ENCODE data around the gene PDE2A. TPM values are rescaled to one million over a fixed set of nuclear protein-coding genes. Genes with fewer than 3 reads are reported as not detected.

Gene PDE2A
- total and polyA plus RNA-seq, 2 donors from 2014 or later = 12.6 to 42.0 TPM

GRCh38 chr11:72705442-72706365 lies 31.5 kb upstream of the PDE2A start:
- Histone ChIP-seq H3K4me1 (ENCODE audit: control insufficient read depth in 2 of 3, insufficient read depth in 2 of 3, low read depth in 1 of 3, low read length in 3 of 3) (peaks cover 0 to 3% (median 0%) of the 10 kb centered on the region in 3 donors), H3K27ac (ENCODE audit: low read depth in 2 of 2, low read length in 2 of 2) (no peak overlapping the region), H3K9me3 (ENCODE audit: control insufficient read depth in 2 of 3, insufficient read depth in 1 of 3, low read length in 3 of 3) (no peaks in the 10 kb centered on the region), H3K4me3 (ENCODE audit: low read length in 3 of 3) (no peak overlapping the region), H3K27me3 (ENCODE audit: control insufficient read depth, insufficient read depth, low read length) (no peaks in the 10 kb centered on the region), H3K9ac (ENCODE audit: low read length in 3 of 3) (no peak overlapping the region), H3K36me3 (ENCODE audit: control insufficient read depth in 2 of 3, insufficient read depth in 3 of 3, low read length in 3 of 3) (peaks cover 0 to 44% (median 37%) of the 10 kb centered on the region in 3 donors)
- TF ChIP-seq CTCF (IDR thresholded peaks at IDR 0.05; ENCODE audit: borderline replicate concordance, extremely low read depth, insufficient read depth) = no peak
- intact Hi-C loops (cut with DNase I) = no loop called here
- DNase-seq (peak in 1 of 5 donors; percentile 64), FAIRE-seq (no peak)

GRCh38 chr11:72704783-72705265 lies 30.6 kb upstream of the PDE2A start:
- FAIRE-seq (no peak), DNase-seq (no peak)
- no peak overlapping the region for H3K27ac ChIP-seq (ENCODE audit: low read depth in 2 of 2, low read length in 2 of 2)
- no peaks in the 10 kb centered on the region for H3K9me3 ChIP-seq (ENCODE audit: control insufficient read depth in 2 of 3, insufficient read depth in 1 of 3, low read length in 3 of 3)
- H3K4me3 ChIP-seq (ENCODE audit: low read length in 3 of 3) = no peak overlapping the region
- intact Hi-C loops (cut with DNase I) = no loop called here
- no peaks in the 10 kb centered on the region for H3K27me3 ChIP-seq (ENCODE audit: control insufficient read depth, insufficient read depth, low read length)
- H3K9ac ChIP-seq (ENCODE audit: low read length in 3 of 3) = no peak overlapping the region
- H3K36me3 ChIP-seq (ENCODE audit: control insufficient read depth in 2 of 3, insufficient read depth in 3 of 3, low read length in 3 of 3) = peaks cover 3 to 50% (median 37%) of the 10 kb centered on the region in 3 donors
- peaks cover 0 to 3% (median 0%) of the 10 kb centered on the region in 3 donors for H3K4me1 ChIP-seq (ENCODE audit: control insufficient read depth in 2 of 3, insufficient read depth in 2 of 3, low read depth in 1 of 3, low read length in 3 of 3)
- no peak for TF ChIP-seq CTCF (IDR thresholded peaks at IDR 0.05; ENCODE audit: borderline replicate concordance, extremely low read depth, insufficient read depth)

GRCh38 chr11:72704028-72704782 lies 30.0 kb upstream of the PDE2A start:
- Histone ChIP-seq H3K9me3 (ENCODE audit: control insufficient read depth in 2 of 3, insufficient read depth in 1 of 3, low read length in 3 of 3) (no peaks in the 10 kb centered on the region), H3K27me3 (ENCODE audit: control insufficient read depth, insufficient read depth, low read length) (no peaks in the 10 kb centered on the region), H3K4me3 (ENCODE audit: low read length in 3 of 3) (no peak overlapping the region), H3K27ac (ENCODE audit: low read depth in 2 of 2, low read length in 2 of 2) (no peak overlapping the region), H3K36me3 (ENCODE audit: control insufficient read depth in 2 of 3, insufficient read depth in 3 of 3, low read length in 3 of 3) (peaks cover 3 to 56% (median 36%) of the 10 kb centered on the region in 3 donors), H3K4me1 (ENCODE audit: control insufficient read depth in 2 of 3, insufficient read depth in 2 of 3, low read depth in 1 of 3, low read length in 3 of 3) (peaks cover 0 to 3% (median 0%) of the 10 kb centered on the region in 3 donors), H3K9ac (ENCODE audit: low read length in 3 of 3) (no peak overlapping the region)
- DNase-seq (peak in 1 of 5 donors; percentile 67), FAIRE-seq (no peak)
- intact Hi-C loops (cut with DNase I) = no loop called here
- no peak for TF ChIP-seq CTCF (IDR thresholded peaks at IDR 0.05; ENCODE audit: borderline replicate concordance, extremely low read depth, insufficient read depth)
